ENCODE measurements around the gene UBA1.

UBA1 gene

DNA sequence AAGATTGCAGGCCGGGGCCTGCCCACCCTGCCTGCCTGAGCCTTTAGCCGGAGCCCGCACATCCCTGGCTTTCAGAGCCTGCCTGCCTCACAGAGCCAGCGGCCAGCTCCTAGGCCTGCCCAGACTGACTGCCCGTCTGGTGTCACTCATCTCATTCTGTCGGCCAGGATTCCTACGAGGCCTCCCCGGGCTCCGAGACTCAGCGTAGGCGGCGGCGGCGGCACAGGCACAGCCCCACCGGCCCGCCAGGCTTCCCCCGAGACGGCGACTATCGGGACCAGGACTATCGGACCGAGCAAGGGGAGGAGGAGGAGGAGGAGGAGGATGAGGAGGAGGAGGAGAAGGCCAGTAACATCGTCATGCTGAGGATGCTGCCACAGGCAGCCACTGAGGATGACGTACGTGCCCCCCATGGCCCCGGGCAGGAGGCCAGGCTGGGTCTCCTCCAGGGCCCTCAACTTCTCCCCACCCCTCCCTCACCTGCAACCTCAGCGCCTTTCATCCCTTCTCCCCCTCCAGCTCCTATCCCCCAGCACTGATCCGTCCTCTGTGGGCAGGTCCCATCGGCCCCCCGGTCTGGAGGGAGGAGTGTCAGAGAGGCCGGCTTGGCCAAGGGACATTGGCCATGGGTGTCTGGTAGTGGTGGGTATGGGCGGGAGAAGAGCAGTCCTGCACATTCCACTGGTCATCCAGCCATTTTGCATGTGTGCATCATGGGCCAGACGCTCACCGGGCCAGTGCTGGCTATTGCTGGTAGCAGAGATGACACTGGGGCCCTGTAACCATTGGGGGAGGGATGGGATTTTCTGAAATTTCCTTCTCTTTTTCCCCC lies 22.6 kb upstream of the UBA1 start:
- Histone ChIP-seq H3K4me3 (ENCODE audit: low read depth, low read length) (no peak overlapping the region), H3K27me3 (ENCODE audit: control insufficient read depth, insufficient read depth, low read length) (peaks cover 9% of the 10 kb centered on the region), H3K9ac (ENCODE audit: low read depth, low read length) (no peak overlapping the region), H3K9me3 (ENCODE audit: control insufficient read depth, insufficient read depth, low read length) (no peaks in the 10 kb centered on the region), H3K4me1 (ENCODE audit: control insufficient read depth, insufficient read depth, low read length) (no peaks in the 10 kb centered on the region), H3K36me3 (ENCODE audit: control insufficient read depth, insufficient read depth, low read length) (peaks cover 65% of the 10 kb centered on the region), H3K27ac (ENCODE audit: low read depth, low read length) (no peak overlapping the region)

DNA sequence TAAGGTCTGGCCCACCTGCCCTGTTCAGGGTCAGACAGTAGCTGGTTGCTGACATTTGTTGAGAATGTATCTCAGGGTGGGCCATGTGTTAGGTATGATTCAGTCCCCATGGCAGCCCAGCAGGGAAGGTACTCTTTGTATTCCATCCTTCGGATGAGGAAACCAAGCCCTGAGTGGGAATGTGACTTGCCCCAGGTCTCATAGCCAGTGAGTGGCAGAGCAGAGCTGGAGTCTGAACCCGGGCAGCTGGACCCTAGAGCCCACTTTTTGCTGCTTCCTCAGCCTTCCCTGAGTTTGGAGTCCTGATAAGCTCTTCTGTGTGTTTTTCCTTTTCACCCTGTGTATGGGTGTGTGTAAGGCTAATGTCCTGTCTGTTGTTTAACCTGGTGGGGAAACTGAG lies 21.6 kb upstream of the UBA1 start:
- Histone ChIP-seq H3K27me3 (ENCODE audit: control insufficient read depth, insufficient read depth, low read length) (peaks cover 12% of the 10 kb centered on the region), H3K4me3 (ENCODE audit: low read depth, low read length) (no peak overlapping the region), H3K9me3 (ENCODE audit: control insufficient read depth, insufficient read depth, low read length) (no peaks in the 10 kb centered on the region), H3K4me1 (ENCODE audit: control insufficient read depth, insufficient read depth, low read length) (no peaks in the 10 kb centered on the region), H3K9ac (ENCODE audit: low read depth, low read length) (no peak overlapping the region), H3K36me3 (ENCODE audit: control insufficient read depth, insufficient read depth, low read length) (peaks cover 75% of the 10 kb centered on the region), H3K27ac (ENCODE audit: low read depth, low read length) (no peak overlapping the region)

DNA sequence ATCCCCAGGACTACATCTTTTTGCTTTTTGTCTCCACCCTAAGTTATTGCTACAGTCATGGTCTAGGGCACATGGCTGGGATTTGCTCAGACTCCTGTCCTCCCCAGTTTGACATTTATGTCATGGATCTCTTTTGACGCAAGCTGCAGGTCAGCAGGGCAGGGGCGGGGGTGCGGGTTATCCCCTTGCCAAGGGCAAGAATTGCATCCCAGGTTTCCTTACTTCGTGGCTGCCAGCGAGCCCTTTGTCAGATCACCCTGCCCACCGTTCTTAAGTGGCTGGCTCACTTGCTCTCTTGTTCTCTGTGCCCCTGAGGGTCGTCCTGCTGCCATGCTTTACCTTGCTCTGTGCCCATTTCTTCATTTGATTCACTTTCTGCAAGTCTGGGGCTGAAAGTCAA lies 21.1 kb upstream of the UBA1 start:
- Histone ChIP-seq H3K36me3 (ENCODE audit: control insufficient read depth, insufficient read depth, low read length) (peaks cover 80% of the 10 kb centered on the region), H3K9me3 (ENCODE audit: control insufficient read depth, insufficient read depth, low read length) (no peaks in the 10 kb centered on the region), H3K27me3 (ENCODE audit: control insufficient read depth, insufficient read depth, low read length) (peaks cover 12% of the 10 kb centered on the region), H3K9ac (ENCODE audit: low read depth, low read length) (no peak overlapping the region), H3K4me3 (ENCODE audit: low read depth, low read length) (no peak overlapping the region), H3K4me1 (ENCODE audit: control insufficient read depth, insufficient read depth, low read length) (no peaks in the 10 kb centered on the region), H3K27ac (ENCODE audit: low read depth, low read length) (no peak overlapping the region)

DNA sequence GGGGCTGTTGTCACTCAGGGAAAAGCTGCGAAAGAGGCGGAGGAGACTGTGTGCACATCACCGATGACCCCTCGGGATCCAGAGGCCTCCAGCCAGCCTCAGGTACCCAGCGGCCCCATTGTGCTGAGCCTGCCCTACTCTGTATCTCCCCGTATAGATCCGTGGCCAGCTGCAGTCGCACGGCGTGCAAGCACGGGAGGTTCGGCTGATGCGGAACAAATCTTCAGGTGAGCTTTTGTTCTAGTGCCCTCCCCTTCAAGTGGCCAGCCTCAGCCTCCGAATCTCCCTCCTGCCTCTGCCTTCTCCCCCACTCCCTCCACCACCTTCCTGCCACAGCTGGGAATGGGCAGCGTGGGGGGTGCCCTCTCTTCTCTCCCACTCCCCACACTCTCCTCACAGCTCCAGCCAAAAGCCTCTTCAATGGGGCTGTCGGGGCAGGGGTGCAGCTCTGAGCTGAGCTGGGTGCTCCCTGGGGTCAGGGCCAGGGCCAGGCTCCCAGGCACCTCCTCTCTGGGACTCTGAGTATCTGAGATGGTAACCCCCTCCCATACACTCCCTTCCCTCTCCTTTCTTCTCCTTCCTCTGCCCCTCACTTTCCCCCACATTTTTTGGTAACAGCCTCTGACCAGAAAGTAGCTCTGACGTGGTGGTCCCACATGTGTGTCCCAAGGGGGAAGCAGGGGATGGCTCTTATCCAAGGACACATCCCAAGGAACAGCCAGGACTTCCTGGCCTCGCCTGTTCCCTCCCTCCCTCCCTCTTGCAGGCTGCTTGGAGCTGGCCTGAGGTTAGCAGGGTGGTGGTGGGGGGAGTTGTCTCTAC lies 20.4 kb upstream of the UBA1 start:
- no peaks in the 10 kb centered on the region for H3K4me1 ChIP-seq (ENCODE audit: control insufficient read depth, insufficient read depth, low read length)
- H3K27me3 ChIP-seq (ENCODE audit: control insufficient read depth, insufficient read depth, low read length), result peaks cover 12% of the 10 kb centered on the region
- peaks cover 86% of the 10 kb centered on the region for H3K36me3 ChIP-seq (ENCODE audit: control insufficient read depth, insufficient read depth, low read length)
- no peak overlapping the region for H3K9ac ChIP-seq (ENCODE audit: low read depth, low read length)
- no peaks in the 10 kb centered on the region for H3K9me3 ChIP-seq (ENCODE audit: control insufficient read depth, insufficient read depth, low read length)
- no peak overlapping the region for H3K4me3 ChIP-seq (ENCODE audit: low read depth, low read length)
- H3K27ac ChIP-seq (ENCODE audit: low read depth, low read length), result no peak overlapping the region

DNA sequence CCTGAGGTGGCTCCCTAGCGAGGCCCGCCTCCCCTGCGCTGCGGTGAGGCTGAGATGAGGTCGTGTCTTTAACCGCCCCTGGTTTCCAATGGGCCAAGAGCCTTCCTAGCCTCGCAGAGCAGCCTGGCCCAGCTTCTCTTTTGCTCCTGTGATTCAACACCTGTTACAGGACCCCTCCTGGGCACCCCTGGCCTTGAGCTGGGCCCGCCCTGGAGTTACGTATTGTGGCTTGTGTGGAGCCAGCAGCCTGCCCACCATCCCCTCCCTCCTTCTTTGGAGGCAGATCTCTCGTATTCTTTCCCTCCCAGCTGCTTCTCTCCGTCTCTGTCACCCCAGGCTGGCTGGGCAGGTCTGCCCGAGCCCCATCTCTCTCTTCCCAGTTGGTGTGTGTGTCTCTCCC lies 19.3 kb upstream of the UBA1 start:
- Histone ChIP-seq H3K9me3 (ENCODE audit: control insufficient read depth, insufficient read depth, low read length) (no peaks in the 10 kb centered on the region), H3K4me3 (ENCODE audit: low read depth, low read length) (no peak overlapping the region)

DNA sequence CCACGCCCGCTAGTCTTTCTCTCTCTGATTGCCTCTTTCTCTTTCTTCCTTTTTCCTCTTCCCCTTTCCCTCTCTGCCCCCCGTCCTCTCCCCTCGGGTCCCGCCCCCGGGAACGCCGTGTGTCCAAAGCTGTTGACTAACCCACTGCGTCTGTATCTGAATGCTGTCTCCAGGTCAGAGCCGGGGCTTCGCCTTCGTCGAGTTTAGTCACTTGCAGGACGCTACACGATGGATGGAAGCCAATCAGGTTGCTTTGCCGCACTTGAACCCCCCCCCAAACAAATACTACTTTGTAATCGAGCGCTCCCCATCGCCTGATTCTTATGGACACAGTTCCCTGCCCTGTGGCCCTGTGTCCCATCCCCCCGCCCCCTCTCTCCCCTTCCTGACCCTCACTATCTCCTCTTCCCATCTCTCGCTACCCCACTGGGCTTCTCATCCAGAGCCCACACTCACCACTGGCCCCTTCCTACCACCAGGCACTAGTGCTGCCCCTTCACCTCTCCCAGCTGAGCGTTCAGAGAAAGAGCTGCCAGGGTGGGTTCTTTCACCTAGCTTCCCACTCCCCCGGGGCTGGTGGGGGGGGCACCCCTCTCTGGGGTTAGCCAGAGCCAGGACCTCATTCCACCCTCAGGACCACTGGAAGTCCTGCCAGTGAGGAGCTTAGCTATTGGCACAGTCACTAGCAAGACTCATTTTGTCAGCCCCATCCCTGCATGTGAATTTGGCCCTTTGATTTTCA lies 18.6 kb upstream of the UBA1 start:
- Histone ChIP-seq H3K27ac (ENCODE audit: low read depth, low read length) (no peak overlapping the region), H3K4me3 (ENCODE audit: low read depth, low read length) (no peak overlapping the region), H3K9me3 (ENCODE audit: control insufficient read depth, insufficient read depth, low read length) (no peaks in the 10 kb centered on the region), H3K4me1 (ENCODE audit: control insufficient read depth, insufficient read depth, low read length) (no peaks in the 10 kb centered on the region), H3K9ac (ENCODE audit: low read depth, low read length) (no peak overlapping the region), H3K27me3 (ENCODE audit: control insufficient read depth, insufficient read depth, low read length) (peaks cover 12% of the 10 kb centered on the region), H3K36me3 (ENCODE audit: control insufficient read depth, insufficient read depth, low read length) (peaks cover 89% of the 10 kb centered on the region)

More for the DNA sequence above, 19.3 kb upstream of the UBA1 start:
- H3K27ac ChIP-seq (ENCODE audit: low read depth, low read length), result no peak overlapping the region
- no peak overlapping the region for H3K9ac ChIP-seq (ENCODE audit: low read depth, low read length)
- peaks cover 90% of the 10 kb centered on the region for H3K36me3 ChIP-seq (ENCODE audit: control insufficient read depth, insufficient read depth, low read length)
- peaks cover 12% of the 10 kb centered on the region for H3K27me3 ChIP-seq (ENCODE audit: control insufficient read depth, insufficient read depth, low read length)
- no peaks in the 10 kb centered on the region for H3K4me1 ChIP-seq (ENCODE audit: control insufficient read depth, insufficient read depth, low read length)

- H3K36me3 ChIP-seq (ENCODE audit: control insufficient read depth, insufficient read depth, low read length), result peaks cover 88% of the 10 kb centered on the region
Measured at GRCh38 chrX:47175588-47175980, 18.0 kb upstream of the UBA1 start.

GRCh38 chrX:47176101-47176740 lies 17.4 kb upstream of the UBA1 start:
- Histone ChIP-seq H3K9me3 (ENCODE audit: control insufficient read depth, insufficient read depth, low read length) (no peaks in the 10 kb centered on the region), H3K36me3 (ENCODE audit: control insufficient read depth, insufficient read depth, low read length) (peaks cover 88% of the 10 kb centered on the region), H3K27ac (ENCODE audit: low read depth, low read length) (no peak overlapping the region), H3K9ac (ENCODE audit: low read depth, low read length) (no peak overlapping the region), H3K27me3 (ENCODE audit: control insufficient read depth, insufficient read depth, low read length) (peaks cover 12% of the 10 kb centered on the region), H3K4me1 (ENCODE audit: control insufficient read depth, insufficient read depth, low read length) (no peaks in the 10 kb centered on the region), H3K4me3 (ENCODE audit: low read depth, low read length) (peak overlapping the region; percentile 22; the same call in 1 of the 2 replicates)

More at GRCh38 chrX:47175588-47175980, 18.0 kb upstream of the UBA1 start:
- Histone ChIP-seq H3K9me3 (ENCODE audit: control insufficient read depth, insufficient read depth, low read length) (no peaks in the 10 kb centered on the region), H3K27ac (ENCODE audit: low read depth, low read length) (no peak overlapping the region), H3K27me3 (ENCODE audit: control insufficient read depth, insufficient read depth, low read length) (peaks cover 12% of the 10 kb centered on the region), H3K4me1 (ENCODE audit: control insufficient read depth, insufficient read depth, low read length) (no peaks in the 10 kb centered on the region), H3K4me3 (ENCODE audit: low read depth, low read length) (no peak overlapping the region), H3K9ac (ENCODE audit: low read depth, low read length) (no peak overlapping the region)

DNA sequence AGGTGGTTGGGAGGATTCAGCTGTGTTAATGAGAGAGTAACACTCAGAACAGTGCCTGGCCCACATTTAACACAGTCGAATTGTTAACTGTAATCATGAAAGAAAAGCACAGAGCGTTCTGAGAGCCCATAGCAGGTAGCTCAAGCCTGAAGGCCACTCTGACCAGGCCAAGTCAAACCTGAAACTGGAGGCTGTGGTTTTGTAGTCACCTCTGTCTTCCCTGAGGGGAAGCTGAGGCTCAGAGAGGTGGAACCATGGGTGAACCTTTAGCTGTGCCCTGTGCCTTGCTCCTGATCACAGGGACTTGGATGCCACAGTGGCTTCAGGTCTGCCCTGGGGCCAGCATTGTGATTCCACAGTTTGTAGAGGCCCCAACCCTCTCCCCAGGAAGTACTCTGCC lies 16.6 kb upstream of the UBA1 start:
- Histone ChIP-seq H3K27me3 (ENCODE audit: control insufficient read depth, insufficient read depth, low read length) (peaks cover 12% of the 10 kb centered on the region), H3K27ac (ENCODE audit: low read depth, low read length) (no peak overlapping the region), H3K4me3 (ENCODE audit: low read depth, low read length) (no peak overlapping the region), H3K9me3 (ENCODE audit: control insufficient read depth, insufficient read depth, low read length) (no peaks in the 10 kb centered on the region), H3K4me1 (ENCODE audit: control insufficient read depth, insufficient read depth, low read length) (no peaks in the 10 kb centered on the region), H3K9ac (ENCODE audit: low read depth, low read length) (no peak overlapping the region), H3K36me3 (ENCODE audit: control insufficient read depth, insufficient read depth, low read length) (peaks cover 88% of the 10 kb centered on the region)

DNA sequence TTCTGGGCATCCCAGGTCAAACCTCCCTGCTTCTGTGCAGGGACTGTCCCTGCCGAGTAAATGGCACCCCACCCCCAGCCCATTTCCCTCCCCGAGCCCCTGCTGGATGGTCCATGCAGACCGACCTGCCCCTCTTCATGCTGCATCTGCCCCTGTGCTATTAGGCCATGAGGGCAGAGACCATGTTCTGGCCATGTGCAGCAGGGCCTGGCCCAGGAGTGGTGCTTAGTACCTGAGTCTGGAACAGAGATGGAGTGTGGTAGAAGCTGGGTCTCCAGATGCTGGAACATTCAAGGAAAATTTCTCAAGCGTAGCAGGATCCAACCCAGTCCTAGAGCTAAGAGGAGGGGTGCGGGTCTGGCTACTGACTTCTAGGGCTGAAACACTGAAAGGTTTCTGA lies 15.3 kb upstream of the UBA1 start:
- Histone ChIP-seq H3K9ac (ENCODE audit: low read depth, low read length) (no peak overlapping the region), H3K27me3 (ENCODE audit: control insufficient read depth, insufficient read depth, low read length) (peaks cover 12% of the 10 kb centered on the region), H3K4me1 (ENCODE audit: control insufficient read depth, insufficient read depth, low read length) (no peaks in the 10 kb centered on the region), H3K36me3 (ENCODE audit: control insufficient read depth, insufficient read depth, low read length) (peaks cover 85% of the 10 kb centered on the region), H3K27ac (ENCODE audit: low read depth, low read length) (no peak overlapping the region), H3K9me3 (ENCODE audit: control insufficient read depth, insufficient read depth, low read length) (no peaks in the 10 kb centered on the region), H3K4me3 (ENCODE audit: low read depth, low read length) (no peak overlapping the region)
